Type B pancreatic cell (in vitro differentiated cells): Measurements from ENCODE around the gene TBC1D22B. TPM values are rescaled to one million over a fixed set of nuclear protein-coding genes. Genes with fewer than 3 reads are reported as not detected.
A peak's percentile ranks its signal among the peaks of the same experiment; 100 is the strongest.

Experiments used
- DNase-seq: peaks from one replicate; pipeline ENCODE4 v3.0.0; 2021; ENCODE audit warnings: mixed read lengths; ENCODE audit not compliant: unreplicated experiment; ENCODE audit errors: extremely low spot score
- H3K27ac Mint-ChIP-seq: 2 replicates; pipeline ENCODE4 v1.8.0; 2021; ENCODE audit warnings: mild to moderate bottlenecking, mixed read lengths
- H3K27me3 Mint-ChIP-seq: 2 replicates; pipeline ENCODE4 v1.8.0; 2021; ENCODE audit warnings: mixed read lengths
- H3K36me3 Mint-ChIP-seq: 2 replicates; pipeline ENCODE4 v1.8.0; 2021; ENCODE audit warnings: mixed read lengths
- H3K4me1 Mint-ChIP-seq: one replicate; pipeline ENCODE4 v1.8.0; 2021; ENCODE audit warnings: mixed read lengths; ENCODE audit not compliant: unreplicated experiment
- H3K4me3 Mint-ChIP-seq: 2 replicates; pipeline ENCODE4 v1.8.0; 2021; ENCODE audit warnings: mild to moderate bottlenecking, mixed read lengths
- H3K9me3 Mint-ChIP-seq: 2 replicates; pipeline ENCODE4 v1.8.0; 2021; ENCODE audit warnings: mixed read lengths
- total RNA-seq: library from RNA; stranded (reverse); gene quantifications from 2 replicates; pipeline ENCODE4 v1.2.1, GENCODE V29; 2021; ENCODE audit warnings: low replicate concordance
- TF ChIP-seq, protein P1 (sequence below): fragments of 200-600 bp; sonication (generic); conservative IDR thresholded peaks from 2 replicates; pipeline ENCODE4 v1.5.0; 2021; ENCODE audit warnings: antibody characterized with exemption, mild to moderate bottlenecking

Gene TBC1D22B
- total RNA-seq, 1 donor from 2014 or later = 13.6 TPM

- TF ChIP-seq, protein P1, sequence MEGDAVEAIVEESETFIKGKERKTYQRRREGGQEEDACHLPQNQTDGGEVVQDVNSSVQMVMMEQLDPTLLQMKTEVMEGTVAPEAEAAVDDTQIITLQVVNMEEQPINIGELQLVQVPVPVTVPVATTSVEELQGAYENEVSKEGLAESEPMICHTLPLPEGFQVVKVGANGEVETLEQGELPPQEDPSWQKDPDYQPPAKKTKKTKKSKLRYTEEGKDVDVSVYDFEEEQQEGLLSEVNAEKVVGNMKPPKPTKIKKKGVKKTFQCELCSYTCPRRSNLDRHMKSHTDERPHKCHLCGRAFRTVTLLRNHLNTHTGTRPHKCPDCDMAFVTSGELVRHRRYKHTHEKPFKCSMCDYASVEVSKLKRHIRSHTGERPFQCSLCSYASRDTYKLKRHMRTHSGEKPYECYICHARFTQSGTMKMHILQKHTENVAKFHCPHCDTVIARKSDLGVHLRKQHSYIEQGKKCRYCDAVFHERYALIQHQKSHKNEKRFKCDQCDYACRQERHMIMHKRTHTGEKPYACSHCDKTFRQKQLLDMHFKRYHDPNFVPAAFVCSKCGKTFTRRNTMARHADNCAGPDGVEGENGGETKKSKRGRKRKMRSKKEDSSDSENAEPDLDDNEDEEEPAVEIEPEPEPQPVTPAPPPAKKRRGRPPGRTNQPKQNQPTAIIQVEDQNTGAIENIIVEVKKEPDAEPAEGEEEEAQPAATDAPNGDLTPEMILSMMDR = no peak
- peaks cover 25% of the 10 kb centered on the region for H3K4me1 Mint-ChIP-seq
- H3K36me3 Mint-ChIP-seq = no peaks in the 10 kb centered on the region
- no peaks in the 10 kb centered on the region for H3K9me3 Mint-ChIP-seq
- no peak overlapping the region for H3K27ac Mint-ChIP-seq
- H3K27me3 Mint-ChIP-seq = no peaks in the 10 kb centered on the region
- DNase-seq = no peak
- no peak overlapping the region for H3K4me3 Mint-ChIP-seq
Observed at GRCh38 chr6:37236921-37237320, 20.7 kb upstream of the TBC1D22B start.

- TF ChIP-seq, protein P1 = no peak
- Mint-ChIP-seq H3K4me3 (no peak overlapping the region), H3K4me1 (peaks cover 29% of the 10 kb centered on the region), H3K36me3 (no peaks in the 10 kb centered on the region), H3K27me3 (no peaks in the 10 kb centered on the region), H3K27ac (no peak overlapping the region), H3K9me3 (no peaks in the 10 kb centered on the region)
- no peak for DNase-seq
Observed at GRCh38 chr6:37237789-37238188, 19.8 kb upstream of the TBC1D22B start.

- Mint-ChIP-seq H3K36me3 (no peaks in the 10 kb centered on the region), H3K27ac (no peak overlapping the region), H3K9me3 (no peaks in the 10 kb centered on the region), H3K27me3 (no peaks in the 10 kb centered on the region), H3K4me3 (no peak overlapping the region), H3K4me1 (peaks cover 30% of the 10 kb centered on the region)
- DNase-seq = no peak
- TF ChIP-seq, protein P1 = no peak
Observed at GRCh38 chr6:37238381-37238780, 19.2 kb upstream of the TBC1D22B start.

- TF ChIP-seq, protein P1 = no peak
- peak overlapping the region; percentile 21 for H3K4me3 Mint-ChIP-seq
- no peaks in the 10 kb centered on the region for H3K27me3 Mint-ChIP-seq
- peak overlapping the region; percentile 83 for H3K27ac Mint-ChIP-seq
- DNase-seq = no peak
- no peaks in the 10 kb centered on the region for H3K36me3 Mint-ChIP-seq
- no peaks in the 10 kb centered on the region for H3K9me3 Mint-ChIP-seq
- H3K4me1 Mint-ChIP-seq = peaks cover 36% of the 10 kb centered on the region
Observed at GRCh38 chr6:37239526-37239925, 18.0 kb upstream of the TBC1D22B start.

DNA sequence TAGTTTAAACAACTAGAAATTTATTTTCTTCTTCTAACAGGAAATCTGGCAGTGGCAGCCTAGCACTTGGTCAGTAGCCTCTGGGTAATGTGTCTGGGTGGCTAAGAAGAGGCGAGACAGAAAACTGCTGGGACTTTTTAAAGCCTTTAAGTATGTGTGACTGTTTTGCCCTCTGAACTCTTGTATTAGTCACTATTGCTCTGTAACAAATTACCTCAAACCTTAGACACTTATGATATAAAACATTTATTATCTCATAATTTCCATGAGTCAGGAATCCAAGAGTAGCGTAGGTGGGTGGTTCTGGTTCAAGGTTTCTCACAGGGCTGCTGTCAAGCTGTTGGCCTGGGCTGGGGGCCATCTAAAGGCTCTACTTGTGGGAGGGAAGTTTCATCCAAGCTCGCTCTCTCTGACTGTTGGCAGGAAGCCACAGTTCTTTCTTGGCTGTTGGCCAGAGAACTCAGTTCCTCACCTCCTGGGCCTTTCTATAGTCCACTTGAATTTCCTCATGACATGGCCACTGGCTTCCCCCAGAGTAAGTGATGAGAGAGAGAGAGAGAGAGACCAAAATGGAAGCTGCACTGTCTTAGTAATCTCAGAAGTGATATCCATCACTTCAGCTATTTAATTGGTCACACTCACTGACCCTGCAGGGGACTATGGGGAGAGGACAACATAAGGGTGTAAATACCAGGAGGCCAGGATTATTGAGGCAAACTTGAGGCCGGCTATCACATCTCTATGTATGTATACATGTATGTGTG lies 17.4 kb upstream of the TBC1D22B start:
- TF ChIP-seq, protein P1 = no peak
- H3K27ac Mint-ChIP-seq = peak overlapping the region; percentile 83
- no peaks in the 10 kb centered on the region for H3K36me3 Mint-ChIP-seq
- H3K9me3 Mint-ChIP-seq = peaks cover 4% of the 10 kb centered on the region
- H3K27me3 Mint-ChIP-seq = no peaks in the 10 kb centered on the region
- H3K4me1 Mint-ChIP-seq = peaks cover 42% of the 10 kb centered on the region
- DNase-seq = peak; percentile 75
- peak overlapping the region; percentile 60 for H3K4me3 Mint-ChIP-seq
